ENCODE results near the gene DOK7.
"Not testable (repeated sequence)": the region's sequence is repeated elsewhere in the genome, so short reads cannot be mapped to it uniquely, and the experiment has no call there.

Gene DOK7

DNA sequence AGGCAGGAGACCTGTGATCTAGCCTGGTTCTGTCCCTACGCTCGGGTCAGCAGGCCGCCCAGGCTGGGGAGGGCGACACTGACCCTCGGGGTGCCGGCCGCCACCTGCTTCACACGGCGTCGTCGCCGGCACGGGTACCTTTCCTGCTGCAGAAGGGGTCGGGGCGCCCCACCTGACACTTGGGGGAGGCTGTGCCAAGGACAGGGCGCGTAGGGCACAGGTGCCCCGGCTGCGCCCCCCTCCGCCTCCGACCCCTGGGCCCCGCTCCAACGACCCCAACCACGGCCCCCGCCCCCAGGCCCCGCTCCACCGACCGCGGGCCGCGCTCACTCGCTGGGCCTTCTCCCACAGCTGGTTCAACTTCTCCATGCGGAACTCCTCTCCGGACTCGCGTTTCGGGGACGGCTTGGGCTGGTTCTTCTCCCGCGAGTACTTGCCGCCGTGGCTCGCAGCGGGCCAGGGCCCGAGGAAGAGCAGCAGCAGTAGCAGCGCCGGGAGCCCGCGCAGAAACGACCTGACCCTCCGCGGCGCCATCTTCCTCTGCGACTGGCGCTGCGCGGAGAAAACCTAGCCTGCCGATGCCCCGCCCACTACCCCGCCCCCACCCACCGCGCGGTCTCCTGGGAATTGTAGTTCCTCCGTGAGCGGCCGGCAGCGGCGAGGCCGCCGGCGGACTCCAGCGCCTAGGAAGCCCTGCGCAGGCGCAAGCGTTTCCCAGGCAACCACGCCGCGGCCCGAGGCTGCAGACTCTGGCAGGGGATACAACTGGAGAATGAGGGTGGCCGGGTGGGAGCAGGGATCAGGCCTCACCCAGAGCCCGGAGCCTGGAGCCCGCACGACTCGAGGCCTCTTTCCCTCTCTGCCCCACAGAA is 69.0 kb downstream of the DOK7 start, which contains the start of gene LRPAP1:
TSS of gene LRPAP1 (minus strand) at position 544 of the 872 bp plus-strand sequence. CDS start at position 534, 10 bp downstream.
- DNase-seq = peak; percentile 68 to 79 (median 75)
- H3K9me3 Mint-ChIP-seq = no peaks in the 10 kb centered on the region
- H3K27ac Mint-ChIP-seq = peak within 1 kb of the TSS; percentile 94 to 96

GRCh38 chr4:3532751-3533422 is 69.8 kb downstream of the DOK7 start:
- H3K27ac Mint-ChIP-seq = peak overlapping the region; percentile 23 to 96
- peak overlapping the region; percentile 97 to 98 for H3K4me3 Mint-ChIP-seq
- H3K27me3 Mint-ChIP-seq = peaks cover 8 to 18% of the 10 kb centered on the region in 2 donors

More for the DNA sequence above, 69.0 kb downstream of the DOK7 start, which contains the start of gene LRPAP1:
- peaks cover 32 to 38% of the 10 kb centered on the region in 2 donors for H3K4me1 Mint-ChIP-seq (ENCODE audit: low read depth in 2 of 2)
- H3K27me3 Mint-ChIP-seq = peaks cover 8 to 18% of the 10 kb centered on the region in 2 donors
- ATAC-seq (replicated peaks) = peak; percentile 92
- H3K4me3 Mint-ChIP-seq = peak within 1 kb of the TSS; percentile 97 to 98
- peaks cover 43% of the 10 kb centered on the region for H3K36me3 Mint-ChIP-seq (ENCODE audit: insufficient read depth)

GRCh38 chr4:3533423-3533820 is 70.3 kb downstream of the DOK7 start:
- Mint-ChIP-seq H3K36me3 (ENCODE audit: insufficient read depth) (peaks cover 33% of the 10 kb centered on the region), H3K4me1 (ENCODE audit: low read depth in 2 of 2) (peaks cover 27 to 32% of the 10 kb centered on the region in 2 donors), H3K27me3 (peaks cover 8 to 18% of the 10 kb centered on the region in 2 donors), H3K4me3 (peak overlapping the region; percentile 62 to 97), H3K9me3 (no peaks in the 10 kb centered on the region), H3K27ac (peak overlapping the region in 1 of 2 donors; percentile 23)
- no peak for DNase-seq
- no peak for ATAC-seq (replicated peaks)

More at GRCh38 chr4:3532751-3533422, 69.8 kb downstream of the DOK7 start:
- no peaks in the 10 kb centered on the region for H3K9me3 Mint-ChIP-seq
- DNase-seq (no peak), ATAC-seq (replicated peaks) (no peak)
- peaks cover 32 to 37% of the 10 kb centered on the region in 2 donors for H3K4me1 Mint-ChIP-seq (ENCODE audit: low read depth in 2 of 2)
- H3K36me3 Mint-ChIP-seq (ENCODE audit: insufficient read depth) = peaks cover 38% of the 10 kb centered on the region

- not testable (repeated sequence) for DNase-seq; H3K27ac Mint-ChIP-seq; H3K4me3 Mint-ChIP-seq; ATAC-seq (replicated peaks); H3K9me3 Mint-ChIP-seq
- Mint-ChIP-seq H3K27me3 (peaks cover 8 to 18% of the 10 kb centered on the region in 2 donors), H3K36me3 (ENCODE audit: insufficient read depth) (peaks cover 12% of the 10 kb centered on the region), H3K4me1 (ENCODE audit: low read depth in 2 of 2) (peaks cover 15 to 18% of the 10 kb centered on the region in 2 donors)
Measured at GRCh38 chr4:3535812-3536211, 72.7 kb downstream of the DOK7 start.

- not testable (repeated sequence) for DNase-seq; ATAC-seq (replicated peaks); H3K9me3 Mint-ChIP-seq; H3K36me3 Mint-ChIP-seq (ENCODE audit: insufficient read depth); H3K27ac Mint-ChIP-seq; H3K4me3 Mint-ChIP-seq; H3K4me1 Mint-ChIP-seq (ENCODE audit: low read depth in 2 of 2)
- peaks cover 8 to 18% of the 10 kb centered on the region in 2 donors for H3K27me3 Mint-ChIP-seq
Measured at GRCh38 chr4:3538906-3539305, 75.8 kb downstream of the DOK7 start.

GRCh38 chr4:3543415-3543814 is 80.3 kb downstream of the DOK7 start:
- H3K36me3 Mint-ChIP-seq (ENCODE audit: insufficient read depth); H3K4me1 Mint-ChIP-seq (ENCODE audit: low read depth in 2 of 2); ATAC-seq (replicated peaks); H3K9me3 Mint-ChIP-seq; H3K27ac Mint-ChIP-seq; DNase-seq; H3K4me3 Mint-ChIP-seq: not testable (repeated sequence)
- peaks cover 8 to 11% of the 10 kb centered on the region in 2 donors for H3K27me3 Mint-ChIP-seq
